Stimulated activated CD4-positive, alpha-beta T cell treated with anti-CD3 and anti-CD28 coated beads, Interleukin-4, amount 100 ng/mL, for 48 hours (primary cell): ENCODE measurements around the gene LTF.

ENCODE experiments used
- DNase-seq, 2 donors: peaks; one replicate each; pipeline ENCODE4 v3.0.0-alpha.2; 2020; ENCODE audit warnings: low read depth in 2 of 2

The LTF gene

DNA sequence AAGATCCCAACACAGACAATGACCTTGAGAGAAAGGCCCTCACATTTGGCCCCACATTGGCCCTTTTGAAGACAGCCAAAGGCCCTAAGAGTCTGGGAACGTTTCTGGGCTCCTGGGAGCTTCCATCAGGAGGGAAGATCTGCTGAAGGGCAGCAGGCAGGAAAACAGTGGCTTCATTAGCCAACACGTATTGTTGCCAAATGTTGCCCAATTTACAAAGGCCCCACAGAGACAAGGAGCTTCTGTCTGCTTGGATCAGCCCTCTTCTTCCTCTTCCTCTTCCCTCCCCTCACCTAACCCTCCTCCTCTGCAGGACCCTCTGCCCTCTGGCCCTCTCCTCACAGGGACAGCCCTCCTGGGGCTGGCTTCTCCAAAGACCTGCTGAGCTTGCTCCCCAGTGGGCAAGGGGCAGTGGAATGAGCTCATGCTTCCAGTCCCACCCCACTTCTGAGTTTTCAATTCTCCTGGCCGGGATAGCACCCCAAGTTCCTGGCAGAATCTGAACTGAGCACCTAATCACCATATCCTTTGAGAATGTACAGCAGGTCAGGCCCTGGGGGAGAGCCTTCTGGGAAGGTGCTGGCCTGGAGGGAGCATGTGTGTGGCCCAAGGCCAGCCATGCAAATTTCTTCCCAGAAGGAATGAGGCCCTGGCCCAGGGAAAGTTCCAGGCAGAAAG lies 5.1 kb upstream of the LTF start:
- no peak for DNase-seq

DNA sequence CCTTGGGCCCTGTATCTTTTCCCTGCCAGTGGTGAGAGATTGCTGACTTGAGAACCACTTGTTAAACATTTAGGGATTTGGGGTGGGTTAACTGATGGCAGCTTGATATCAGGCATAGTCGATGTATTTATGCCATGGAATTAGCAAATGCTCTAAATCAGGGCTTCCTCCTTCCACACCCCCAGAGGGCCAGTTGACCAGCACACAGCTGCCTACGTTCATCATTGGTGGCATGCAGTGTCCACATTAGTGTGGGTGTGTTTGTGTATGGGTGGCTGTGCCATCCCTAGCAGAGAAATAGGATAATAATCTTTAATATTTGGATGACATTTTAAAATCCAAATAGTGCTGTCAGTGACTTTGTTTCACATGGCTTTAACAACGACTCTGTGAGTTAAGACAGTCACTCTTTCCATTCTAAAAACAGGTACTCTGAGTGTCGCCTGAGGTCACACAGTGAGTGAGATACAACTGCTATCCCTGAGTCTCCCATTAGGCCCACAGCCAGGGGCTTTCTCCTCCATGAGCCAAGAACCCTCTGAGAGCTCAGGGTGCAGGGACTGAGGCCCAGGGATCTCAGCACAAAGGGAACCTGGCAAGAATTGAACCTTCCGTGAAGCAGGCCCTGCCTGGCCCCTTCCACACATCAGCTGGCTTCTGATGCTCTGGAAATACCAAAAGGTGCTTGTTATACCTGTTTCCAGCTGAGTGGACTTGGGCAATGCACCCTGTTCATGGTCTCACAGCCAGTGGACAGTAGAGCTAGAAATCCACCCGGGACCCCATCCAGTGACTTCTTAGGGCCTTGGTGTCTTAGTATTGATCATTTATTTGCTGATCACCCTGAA lies 4.3 kb upstream of the LTF start:
- DNase-seq = no peak

DNA sequence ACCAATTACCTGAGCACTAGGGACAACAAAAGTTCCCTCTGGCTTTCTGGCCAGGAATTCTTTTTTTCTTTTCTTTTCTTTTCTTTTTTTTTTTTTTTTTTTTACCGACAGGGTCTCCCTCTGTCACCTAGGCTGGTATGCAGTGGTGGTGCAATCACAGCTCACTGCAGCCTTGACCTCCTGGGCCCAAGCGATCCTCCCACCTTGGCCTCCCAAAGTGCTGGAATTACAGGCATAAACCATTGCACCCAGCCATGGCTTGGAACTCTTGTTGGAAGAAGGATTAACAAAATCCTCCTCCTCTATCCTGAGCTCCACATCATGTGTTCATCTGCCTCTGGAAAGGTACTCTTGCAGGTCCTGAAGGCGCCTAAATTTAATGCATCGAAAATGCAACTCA lies 2.9 kb upstream of the LTF start:
- DNase-seq = no peak

DNA sequence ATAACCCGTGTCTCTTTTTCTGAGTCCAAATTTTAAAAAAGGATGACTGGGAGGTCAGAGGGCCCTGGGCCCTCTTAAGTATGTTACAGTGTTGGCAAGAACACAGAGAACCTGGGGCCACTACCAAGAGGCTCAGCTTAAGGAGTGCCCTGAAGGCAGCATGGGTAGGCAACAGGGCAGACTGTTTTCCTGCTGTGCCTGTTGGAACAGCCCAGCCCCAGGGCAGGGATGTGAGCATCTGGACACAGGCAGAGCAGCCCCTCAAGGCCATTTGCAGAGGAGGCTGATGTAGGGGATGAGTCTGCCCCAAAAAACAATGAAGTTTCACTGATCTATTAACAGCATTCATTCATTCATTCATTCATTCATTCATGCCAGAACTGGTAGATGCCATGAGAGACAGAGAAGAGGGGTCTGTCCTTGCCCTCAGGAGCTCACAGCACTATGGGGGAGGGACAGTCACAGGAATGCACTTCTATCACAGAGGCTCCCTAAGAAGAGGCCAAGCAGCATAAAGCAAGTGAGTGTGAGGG lies 2.2 kb upstream of the LTF start:
- DNase-seq = no peak

DNA sequence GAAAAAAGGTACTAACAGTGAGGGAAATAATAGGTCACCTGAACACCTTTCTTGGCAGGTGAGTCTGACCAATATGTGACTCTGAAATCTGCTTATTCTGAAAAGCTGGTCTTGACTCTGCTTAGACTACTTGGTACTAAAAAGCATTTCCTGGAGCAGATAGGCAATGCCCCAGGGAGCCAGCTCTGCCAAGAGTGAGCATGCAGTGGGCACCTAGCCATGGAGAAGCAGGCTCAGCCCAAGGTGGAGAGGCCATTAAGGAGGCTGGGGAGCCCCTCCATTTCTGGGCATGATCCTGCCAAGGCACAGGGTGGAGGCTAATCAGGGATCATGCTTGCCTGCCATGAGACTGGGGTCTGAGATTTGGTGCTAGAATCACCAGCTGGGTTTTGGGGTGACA lies 1.6 kb upstream of the LTF start:
- no peak for DNase-seq

DNA sequence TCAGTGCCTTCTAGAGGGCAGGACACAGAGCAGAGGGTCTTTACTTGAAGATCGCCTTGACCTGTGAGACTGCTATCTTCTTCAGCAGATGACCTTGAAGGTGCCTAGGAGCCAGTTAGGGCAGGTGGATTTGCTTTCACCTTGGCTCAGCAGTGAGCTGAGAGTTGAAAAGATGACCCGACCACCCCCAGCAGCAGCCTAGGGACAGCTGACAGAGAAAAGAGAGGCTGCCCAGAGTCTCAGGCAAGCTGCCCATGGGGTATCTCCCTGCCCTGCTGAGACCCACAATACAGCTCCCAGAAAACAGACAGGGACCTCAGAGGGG lies 453 bp upstream of the LTF start:
- DNase-seq = no peak

DNA sequence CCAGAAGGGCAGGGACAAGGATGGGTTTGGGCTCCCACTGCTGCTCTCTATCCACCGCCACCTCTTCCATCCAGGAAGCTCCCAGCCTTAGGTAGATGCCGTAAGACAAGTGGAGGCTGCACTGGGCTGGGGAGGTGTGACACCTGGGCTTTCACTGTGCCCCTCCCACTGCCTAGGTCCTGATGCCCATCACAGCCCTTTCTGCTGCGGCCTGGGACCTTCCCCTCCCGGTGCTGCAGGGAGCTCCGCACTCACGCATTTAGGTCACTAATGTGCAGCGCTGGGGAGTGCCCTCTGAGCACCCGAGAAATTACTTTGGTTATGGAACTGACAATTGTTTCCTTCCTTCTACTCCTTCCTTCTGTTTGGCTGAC lies 850 bp downstream of the LTF start:
- no peak for DNase-seq

DNA sequence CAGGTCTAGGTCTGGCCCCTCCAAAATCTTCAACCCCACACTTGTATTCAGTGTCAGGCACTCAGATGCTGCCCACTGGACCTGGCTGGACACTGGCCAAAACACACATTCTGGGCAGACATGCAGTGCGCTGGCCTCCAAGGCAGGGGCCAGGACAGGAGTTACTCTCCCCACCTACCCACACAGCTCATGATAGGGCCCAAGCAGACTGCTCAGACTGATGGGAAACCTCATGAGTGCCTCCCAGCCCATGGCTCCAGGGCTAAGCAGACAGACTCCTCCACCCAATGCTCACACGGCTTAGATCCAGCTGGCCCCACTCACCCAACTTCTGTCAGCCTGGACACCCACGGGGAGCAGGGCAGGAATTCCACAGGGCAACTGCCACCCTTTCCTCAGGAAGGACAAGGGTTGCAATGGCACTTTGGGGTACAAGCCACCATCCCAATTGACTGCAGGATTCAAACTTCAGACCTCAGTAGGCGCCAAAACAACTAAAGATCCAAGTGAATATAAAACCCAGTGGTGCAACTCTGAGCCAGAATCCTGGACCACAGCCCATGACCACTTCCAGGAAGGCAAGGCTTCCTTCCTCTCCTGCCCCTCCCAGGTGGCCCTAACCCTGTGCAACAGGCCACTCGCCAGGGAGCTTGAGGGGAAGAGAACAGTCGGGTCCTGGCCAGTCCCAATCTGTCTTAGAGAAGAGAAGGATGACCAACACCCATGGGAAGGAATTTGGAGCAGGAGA lies 1.4 kb downstream of the LTF start:
- DNase-seq = no peak

DNA sequence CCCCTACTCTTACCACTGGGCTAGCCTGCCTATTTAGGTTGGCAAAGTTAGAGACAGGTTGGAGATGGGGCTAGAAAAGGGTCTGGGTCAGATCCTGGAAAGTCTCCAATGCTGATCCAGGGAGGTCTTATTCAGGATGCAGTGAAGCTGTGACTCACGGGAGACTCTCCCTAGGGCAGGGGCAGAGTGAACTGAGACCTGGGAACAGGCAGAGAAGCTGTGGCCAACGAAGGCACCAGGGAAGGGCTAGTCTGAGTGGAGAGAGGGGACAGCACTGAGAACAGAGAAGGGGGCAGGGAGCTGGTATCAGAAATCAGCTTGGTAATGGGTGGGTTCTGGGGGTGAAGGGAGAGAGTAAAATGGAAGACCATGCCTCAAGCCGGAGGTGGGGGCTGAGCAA lies 2.2 kb downstream of the LTF start:
- no peak for DNase-seq

DNA sequence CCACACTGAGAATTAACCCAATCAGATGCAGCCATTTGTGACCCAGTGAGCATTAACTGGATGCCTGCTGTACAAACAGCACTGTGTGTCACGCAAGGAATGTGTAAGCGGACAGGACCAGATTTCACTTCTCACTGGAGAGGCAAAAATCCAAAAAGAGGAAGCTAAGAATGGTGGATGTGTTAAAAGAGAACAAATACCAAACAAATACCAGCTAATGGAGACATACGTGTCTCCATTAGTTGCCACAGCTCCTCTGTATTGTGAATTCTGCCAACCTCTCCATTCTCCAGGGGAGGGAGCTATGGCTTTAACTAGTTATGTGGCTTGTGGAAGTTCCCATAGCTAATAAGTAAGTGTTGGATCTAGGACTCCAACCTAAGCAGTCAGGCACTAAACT lies 2.6 kb downstream of the LTF start:
- no peak for DNase-seq

DNA sequence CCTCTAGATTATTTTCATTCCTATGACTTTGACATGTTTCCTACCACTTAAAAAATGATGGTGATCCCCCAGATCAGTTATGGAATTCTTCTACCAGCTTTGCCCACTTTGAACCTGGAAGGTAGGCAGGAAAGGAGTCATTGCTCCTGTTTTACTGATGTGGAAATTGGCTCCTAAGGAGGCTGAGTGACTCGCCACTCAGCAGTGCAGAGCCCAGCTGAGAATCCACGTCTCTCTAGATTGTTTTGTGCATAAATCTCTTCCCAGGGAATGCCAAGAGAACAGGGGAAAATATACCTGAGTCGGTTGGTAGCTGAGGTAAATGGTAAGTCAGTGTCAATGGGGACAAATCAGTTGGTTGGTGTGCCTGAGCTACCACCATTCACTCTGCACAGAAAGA lies 4.7 kb downstream of the LTF start:
- no peak for DNase-seq

DNA sequence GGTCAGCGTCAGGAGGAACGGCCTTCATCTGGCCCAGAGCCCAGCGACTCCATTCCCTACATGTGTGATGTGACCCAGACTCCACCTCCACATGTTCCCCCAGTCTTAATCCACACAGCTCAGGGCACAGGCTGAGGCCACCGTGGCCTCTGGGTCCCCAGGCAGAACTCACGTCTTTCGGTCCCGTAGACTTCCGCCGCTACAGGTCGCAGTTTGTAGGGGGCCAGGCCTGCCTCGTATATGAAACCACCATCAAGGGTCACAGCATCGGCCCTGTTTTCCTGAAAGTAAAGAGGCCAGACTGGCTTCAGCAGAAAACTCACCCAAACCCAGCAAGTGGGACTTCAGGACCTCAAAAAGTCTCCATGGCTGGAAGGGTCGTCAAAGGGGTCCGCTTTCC lies 8.6 kb downstream of the LTF start:
- no peak for DNase-seq

DNA sequence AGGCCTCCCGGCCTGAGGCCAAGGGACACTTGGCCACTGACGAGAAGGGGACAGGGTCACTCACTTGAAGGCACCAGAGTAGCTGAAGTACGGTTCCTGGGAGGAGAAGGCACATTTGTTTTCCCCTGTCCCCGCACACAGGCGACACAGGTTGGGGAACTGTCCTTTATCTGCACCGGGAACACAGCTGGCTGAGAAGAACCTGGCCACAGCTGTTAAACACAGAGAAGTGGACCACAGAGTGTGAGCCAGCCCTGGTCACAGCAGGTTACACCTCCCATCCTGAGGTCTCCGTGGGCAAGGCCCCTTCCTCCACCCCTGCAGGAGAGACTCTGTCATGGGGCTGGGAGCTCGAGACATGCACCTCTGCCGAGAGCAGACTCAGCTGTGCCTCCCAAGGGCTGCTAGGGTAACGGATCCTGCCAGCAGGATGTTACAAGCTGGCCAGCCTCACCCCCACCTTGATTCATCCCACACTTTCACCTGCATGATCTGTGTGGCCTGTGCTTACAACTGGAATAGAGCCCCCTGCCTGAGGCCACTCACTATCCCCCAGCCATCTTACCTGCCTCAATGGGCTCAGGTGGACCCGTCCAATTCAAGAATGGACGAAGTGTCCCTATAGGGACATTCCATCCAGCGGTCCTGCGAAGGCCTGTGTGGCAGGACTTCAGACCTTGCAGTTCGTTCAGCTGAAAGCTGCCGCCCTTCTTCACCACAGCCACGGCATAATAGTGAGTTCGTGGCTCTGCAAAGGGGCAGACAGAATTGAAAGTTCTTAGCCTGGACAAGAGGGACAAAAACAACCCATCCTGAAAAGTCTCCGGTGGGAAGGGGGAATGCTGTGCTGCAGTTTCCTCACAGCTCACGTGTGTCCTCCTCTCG lies 9.2 kb downstream of the LTF start:
- DNase-seq = no peak

DNA sequence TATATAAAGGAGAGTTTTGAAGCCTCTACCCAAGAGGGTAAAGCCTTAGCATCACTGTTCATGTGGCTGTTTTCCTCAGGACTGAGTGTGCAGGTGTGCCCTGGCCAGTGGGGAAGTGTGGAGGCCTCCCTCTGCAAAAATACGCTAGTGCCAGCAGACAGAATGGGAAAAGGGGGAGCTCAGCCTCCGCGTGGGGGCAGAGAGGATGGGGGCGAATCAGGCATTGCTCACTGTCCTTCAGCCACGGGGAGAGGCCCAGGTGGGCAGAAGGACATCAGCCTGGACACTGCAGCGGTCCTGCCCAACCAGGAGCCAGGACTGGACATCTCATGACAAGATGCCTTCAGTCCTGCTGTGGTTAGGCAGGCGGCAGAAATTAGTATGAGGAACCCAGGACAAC lies 10.1 kb downstream of the LTF start:
- DNase-seq = no peak

DNA sequence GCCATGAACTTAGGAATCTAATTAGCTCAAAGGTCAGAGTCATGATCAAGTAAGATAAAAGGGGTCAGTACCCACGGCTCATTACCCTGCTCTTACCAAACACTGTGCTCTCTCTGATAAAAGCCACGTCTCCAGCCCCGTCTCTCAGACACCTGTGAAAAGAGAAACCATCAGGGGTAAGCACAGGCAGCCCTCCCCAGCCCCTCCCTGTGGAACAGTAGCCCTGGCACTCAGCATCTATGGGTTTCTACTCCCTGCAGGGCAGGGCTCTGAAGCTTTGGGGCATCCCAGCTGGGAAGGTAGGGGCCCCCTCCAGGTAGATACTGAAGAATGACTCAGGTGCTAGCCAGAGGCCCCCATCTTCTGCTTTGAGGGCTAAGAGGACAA lies 10.5 kb downstream of the LTF start:
- no peak for DNase-seq

DNA sequence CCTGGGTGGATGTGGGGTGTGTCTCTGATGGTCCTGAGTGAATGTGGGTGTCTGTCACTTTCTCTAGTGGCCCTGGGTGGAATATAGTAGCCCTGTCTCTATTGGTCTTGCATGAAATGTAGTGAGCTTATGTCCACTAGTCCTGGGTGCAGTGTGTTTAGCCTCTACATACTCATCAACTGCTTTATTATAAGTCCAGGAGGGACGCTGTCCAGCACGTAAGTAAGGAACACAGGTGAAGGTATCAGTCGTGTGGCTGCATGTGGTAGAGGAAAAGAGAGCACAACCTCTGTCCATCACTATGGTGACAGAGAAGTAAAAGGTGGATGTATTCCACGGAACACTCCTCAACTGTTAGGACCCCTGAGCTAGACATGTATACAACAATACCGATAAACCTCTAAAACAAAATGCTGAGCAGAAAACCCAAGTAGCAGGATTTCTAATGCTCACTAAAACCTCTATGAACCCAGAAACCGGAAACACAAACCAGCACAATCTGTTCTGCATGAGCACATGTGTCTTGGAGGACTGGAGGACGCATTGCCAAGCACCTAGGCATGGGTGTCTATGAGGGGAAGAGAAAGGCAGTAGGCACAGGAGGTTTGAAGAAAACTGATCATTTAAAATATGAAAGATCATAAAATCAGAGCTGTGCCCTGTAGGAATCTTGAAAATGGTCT lies 11.0 kb downstream of the LTF start:
- no peak for DNase-seq

DNA sequence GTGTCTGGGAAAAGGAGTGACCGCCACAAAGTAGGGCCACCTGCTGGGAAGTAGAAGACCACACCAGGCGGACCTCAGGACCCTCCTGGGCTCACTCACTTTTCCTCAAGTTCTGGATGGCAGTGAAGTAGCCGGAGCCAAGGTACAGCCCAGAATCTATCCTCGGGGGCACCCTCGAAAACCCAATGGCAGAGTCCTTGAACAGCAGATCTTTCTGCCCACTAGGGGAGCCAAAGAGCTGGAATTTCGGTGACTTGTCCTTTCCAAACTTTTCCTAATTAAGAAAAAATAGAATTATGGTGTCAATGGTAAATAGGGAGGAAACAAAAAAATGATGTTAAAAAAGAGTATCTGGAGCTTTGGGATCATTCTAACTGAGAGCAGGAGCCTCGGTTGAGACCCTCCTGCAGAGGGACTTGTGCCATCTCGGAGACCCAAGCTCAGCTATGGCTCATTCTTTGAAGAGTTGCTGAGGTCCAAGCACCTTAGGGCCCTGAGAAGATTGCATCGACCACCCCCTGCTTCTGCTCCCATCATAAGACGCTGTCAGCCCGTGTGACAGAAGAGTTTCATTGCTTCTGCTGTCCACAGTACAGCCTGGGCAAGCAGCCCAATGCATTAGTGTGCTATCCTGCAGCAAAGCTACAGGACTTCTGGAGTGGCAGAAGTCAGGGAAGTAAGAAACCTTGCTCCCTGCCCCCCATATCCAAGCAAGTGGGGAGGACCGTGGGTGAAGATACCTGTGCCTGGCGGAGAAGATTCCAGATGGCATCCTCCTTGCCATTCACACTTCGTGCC lies 14.8 kb downstream of the LTF start:
- no peak for DNase-seq

DNA sequence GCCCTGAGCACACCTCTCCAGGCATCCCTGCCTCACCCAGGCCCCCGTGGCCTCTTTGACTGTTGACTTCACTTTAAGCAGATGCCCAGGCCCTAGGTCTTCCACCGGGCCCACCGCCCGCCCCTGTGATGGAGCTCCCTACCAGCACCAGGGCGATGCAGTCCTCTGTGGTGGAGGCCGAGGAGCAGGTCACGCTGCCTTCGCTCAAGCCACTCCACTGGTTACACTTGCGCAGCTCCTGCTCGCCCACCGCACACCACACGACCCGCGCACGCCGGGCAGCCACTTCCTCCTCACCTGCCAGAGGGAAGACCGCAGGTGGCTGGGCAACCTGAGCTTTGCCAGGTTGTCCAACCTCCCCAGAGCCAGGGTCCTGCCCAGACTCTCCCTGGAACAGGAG lies 16.0 kb downstream of the LTF start:
- DNase-seq = no peak

DNA sequence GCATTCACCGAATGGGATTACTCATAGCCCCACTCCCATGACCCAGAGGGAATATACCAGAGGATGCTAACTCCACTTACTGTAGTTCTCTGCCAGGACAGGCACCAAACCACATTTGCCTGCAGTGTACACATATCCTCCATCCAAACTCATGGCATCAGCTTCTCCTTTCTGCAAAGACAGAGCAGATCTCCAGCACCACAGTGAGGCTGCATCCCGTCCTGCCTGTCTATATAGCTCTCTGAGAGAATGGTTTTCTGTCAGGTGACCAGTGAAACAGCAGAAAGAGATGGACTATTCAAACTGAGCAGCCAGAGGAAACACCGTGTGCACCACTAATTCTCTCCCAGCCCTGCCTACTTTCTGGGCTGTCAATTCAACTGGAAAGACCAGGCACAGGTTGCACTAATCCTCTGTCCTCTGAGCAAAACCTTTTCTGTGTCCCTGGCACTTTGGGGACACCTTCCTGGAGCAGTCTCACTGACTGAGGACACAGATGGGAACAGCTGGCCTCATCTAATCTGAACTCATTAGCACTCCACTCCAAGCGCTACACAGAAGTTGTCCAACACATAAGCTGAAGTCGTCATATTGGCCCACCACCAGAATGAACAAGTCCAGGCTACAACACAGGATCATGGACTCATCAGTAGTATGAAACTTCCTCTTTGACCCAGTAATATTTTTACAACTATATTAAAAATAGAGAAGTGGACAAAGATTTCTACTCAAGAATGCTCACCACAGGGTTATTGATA lies 17.3 kb downstream of the LTF start:
- DNase-seq = no peak
